ENCODE results near the gene DDN.
A peak's percentile ranks its signal among the peaks of the same experiment; 100 is the strongest.

DDN gene

DNA sequence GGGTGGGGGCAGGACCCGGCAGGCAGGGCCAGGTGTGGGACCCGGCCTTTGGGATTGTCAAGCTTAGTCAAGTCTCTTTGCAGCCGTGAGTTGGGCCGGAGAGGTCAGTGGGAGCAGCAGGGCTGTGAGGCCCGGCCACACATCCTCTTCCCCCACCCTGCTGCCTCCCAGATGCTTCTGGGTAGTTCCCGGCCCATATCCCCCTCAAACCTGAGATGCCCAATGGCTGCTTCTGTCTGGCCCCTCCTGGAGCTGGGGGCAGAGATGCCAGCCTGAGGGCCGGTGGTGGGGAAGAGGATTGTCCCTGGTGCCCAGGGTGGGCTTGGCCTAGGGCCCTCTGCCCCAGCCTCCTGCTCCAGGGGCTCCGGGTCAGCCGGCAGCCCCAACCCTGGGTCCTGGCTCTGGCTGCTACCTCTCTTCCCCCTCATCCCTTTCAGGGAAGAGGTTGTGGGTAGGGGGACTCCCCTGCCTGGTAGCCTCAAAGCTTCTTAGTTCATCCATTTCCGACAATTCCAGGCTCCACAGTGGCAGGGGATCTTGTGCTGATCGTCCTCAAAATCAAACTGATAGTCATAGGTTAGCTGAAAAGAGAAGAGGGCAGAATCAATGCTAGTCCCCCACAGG is 22.2 kb upstream of the DDN start:
- in situ Hi-C loops (cut with HindIII; ENCODE audit: low sequenced_read_pairs): no loop called here
- DNase-seq (ENCODE audit: low read depth): no peak
- H3K4me3 ChIP-seq (ENCODE audit: low read depth, low read length): no peak overlapping the region
- TF ChIP-seq, protein P1, sequence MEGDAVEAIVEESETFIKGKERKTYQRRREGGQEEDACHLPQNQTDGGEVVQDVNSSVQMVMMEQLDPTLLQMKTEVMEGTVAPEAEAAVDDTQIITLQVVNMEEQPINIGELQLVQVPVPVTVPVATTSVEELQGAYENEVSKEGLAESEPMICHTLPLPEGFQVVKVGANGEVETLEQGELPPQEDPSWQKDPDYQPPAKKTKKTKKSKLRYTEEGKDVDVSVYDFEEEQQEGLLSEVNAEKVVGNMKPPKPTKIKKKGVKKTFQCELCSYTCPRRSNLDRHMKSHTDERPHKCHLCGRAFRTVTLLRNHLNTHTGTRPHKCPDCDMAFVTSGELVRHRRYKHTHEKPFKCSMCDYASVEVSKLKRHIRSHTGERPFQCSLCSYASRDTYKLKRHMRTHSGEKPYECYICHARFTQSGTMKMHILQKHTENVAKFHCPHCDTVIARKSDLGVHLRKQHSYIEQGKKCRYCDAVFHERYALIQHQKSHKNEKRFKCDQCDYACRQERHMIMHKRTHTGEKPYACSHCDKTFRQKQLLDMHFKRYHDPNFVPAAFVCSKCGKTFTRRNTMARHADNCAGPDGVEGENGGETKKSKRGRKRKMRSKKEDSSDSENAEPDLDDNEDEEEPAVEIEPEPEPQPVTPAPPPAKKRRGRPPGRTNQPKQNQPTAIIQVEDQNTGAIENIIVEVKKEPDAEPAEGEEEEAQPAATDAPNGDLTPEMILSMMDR (IDR thresholded peaks at IDR 0.05; ENCODE audit: low read depth, low read length, missing control alignments): no peak

DNA sequence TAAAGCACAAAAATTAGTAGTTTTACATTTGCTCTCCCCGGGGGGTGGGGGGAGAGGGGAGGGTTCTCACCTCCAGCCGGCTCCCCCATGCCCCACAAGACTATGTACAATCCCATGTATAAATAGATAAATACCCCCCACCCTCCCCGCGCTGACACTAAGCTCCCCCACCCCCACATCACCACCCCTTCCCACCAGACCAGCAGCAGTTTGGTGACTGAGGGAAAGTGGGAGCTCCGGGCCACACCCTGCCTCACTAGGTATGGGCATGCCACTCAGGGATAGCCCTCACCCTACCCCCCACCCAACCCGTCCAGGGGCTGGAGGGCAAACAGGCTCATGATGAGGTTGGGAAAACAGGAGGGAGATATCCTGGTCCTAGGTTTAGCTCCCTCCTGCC is 21.3 kb upstream of the DDN start:
- TF ChIP-seq, protein P1 (IDR thresholded peaks at IDR 0.05; ENCODE audit: low read depth, low read length, missing control alignments): no peak
- no peak for DNase-seq (ENCODE audit: low read depth)
- no peak overlapping the region for H3K4me3 ChIP-seq (ENCODE audit: low read depth, low read length)
- in situ Hi-C loops (cut with HindIII; ENCODE audit: low sequenced_read_pairs): no loop called here

DNA sequence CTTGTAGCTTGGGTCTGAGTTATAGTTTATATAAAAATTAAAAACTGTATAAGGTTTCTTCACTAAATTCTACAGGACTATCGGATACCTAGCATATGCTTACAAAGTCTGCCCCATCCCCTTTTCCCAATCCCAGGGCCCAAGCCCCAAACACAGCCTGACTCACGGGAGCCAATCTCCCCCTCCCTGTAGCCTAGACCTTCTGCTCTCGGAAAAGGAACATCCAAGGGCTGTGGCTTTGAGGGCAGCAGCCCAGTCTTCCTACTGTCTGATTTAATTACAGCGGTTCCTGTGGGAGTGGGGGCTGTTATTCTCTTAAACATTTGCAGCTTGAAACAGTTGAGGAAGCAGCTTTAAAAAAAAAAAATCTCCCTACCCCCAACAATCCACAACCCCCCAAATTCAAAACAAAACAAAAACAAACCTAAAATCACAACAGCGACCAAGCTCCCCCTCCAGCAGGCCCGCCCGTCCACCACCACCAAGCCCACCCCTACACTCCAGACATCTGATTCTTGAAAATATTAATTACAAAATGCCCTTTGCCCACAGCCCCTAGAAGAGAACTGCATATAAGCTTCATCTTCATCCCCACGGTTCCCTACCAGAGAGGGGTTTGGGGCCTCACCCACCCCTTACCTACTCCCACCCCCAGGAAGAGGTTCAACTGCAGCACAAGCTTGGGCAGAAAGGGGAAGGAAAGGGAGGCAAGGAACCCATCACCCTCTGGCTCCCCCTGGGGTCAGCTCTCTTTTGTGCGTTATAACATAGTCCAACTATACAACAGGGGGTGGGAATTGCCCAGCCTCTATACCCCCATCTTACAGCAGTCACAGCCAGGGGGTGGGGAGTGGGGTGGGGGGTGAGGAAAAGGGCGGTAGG is 20.5 kb upstream of the DDN start:
- in situ Hi-C loops (cut with HindIII; ENCODE audit: low sequenced_read_pairs): no loop called here
- peak overlapping the region; percentile 96 for H3K4me3 ChIP-seq (ENCODE audit: low read depth, low read length)
- DNase-seq (ENCODE audit: low read depth): no peak
- TF ChIP-seq, protein P1 (IDR thresholded peaks at IDR 0.05; ENCODE audit: low read depth, low read length, missing control alignments): peak; percentile 34

DNA sequence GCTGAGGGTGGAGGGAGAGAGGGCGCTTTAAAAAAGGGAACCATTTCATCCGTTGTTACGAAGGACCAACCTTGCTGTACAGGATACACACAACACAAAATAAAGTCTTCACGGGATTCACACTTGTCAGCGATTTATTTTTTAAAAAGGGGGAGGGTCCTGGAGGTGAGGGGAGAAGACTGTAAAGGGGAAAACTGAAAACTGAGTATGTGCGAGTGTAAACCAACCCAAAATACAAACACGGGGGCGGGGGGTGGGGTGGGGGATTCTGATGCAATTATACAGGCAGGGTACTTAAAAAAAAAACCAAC is 19.9 kb upstream of the DDN start:
- TF ChIP-seq, protein P1 (IDR thresholded peaks at IDR 0.05; ENCODE audit: low read depth, low read length, missing control alignments): no peak
- in situ Hi-C loops (cut with HindIII; ENCODE audit: low sequenced_read_pairs): no loop called here

DNA sequence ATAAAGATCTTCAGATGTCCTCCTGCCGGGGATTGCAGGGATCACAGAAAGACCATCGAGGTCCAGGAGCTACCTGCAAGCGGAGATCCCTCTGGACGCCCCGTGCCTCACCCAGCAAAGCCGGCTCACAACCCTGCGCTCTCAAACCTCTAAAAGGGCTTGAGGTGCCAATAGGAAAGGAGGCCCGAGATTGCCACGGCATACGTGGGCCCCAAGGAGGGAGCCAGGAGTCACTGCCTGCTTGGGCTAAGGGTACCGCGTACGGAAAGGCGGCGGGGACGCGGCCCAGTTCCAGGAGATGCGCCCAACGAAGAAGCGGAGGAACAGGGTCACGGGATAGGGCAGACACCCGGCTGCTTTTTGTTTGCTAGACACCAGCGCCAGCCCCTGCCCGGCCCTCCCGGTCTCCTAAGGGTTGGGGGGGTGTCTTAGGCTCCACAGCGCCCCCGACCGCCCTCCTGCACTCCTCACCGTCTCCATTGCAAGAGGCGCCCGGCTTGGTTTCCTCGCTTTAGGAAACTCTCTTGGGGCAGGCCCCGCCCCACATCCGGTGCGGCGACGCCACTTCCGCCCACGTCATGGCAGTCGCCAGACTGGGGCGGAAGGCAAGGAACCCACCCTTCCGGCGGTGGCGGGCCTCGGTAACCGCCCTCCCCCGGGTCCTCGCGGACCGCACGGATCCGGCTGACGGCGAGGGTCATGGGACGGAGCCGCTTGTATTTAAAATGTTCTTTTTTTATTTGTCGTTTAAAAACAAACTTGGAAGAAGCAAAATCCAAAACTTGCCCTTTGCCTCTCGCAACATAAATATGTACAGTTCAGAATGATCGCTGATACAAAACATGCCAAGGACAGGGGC is 19.3 kb upstream of the DDN start, which contains the start of gene PRKAG1:
Gene PRKAG1, minus strand, starts transcription at position 516 of the 859 bp plus-strand sequence. Its CDS starts 36 bp downstream, at position 480.
- in situ Hi-C loops (cut with HindIII; ENCODE audit: low sequenced_read_pairs): no loop called here
- TF ChIP-seq, protein P1 (IDR thresholded peaks at IDR 0.05; ENCODE audit: low read depth, low read length, missing control alignments): peak; percentile 66
- peak within 1 kb of the TSS; percentile 96 for H3K4me3 ChIP-seq (ENCODE audit: low read depth, low read length)
- peak; percentile 94 for DNase-seq (ENCODE audit: low read depth)

More for the DNA sequence above, 19.9 kb upstream of the DDN start:
- no peak for DNase-seq (ENCODE audit: low read depth)
- H3K4me3 ChIP-seq (ENCODE audit: low read depth, low read length): peak overlapping the region; percentile 96

DNA sequence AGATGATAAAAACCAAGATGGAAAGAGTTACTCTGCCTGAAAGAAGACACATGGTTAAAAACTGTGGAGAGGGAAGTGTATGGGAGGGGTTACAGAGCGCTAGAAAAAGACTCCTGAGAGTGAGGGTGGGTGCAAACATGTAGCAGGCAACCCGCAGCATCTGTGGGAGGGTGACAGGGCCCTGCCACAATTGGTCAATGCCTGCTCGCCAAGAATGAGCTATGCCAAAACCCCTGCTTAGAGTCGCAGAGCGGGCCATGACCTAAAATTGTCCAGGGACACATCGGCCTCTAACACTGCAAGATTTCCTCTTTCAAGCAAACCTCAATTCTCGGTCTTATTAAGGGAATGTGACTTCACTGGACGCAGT is 18.7 kb upstream of the DDN start:
- no peak for DNase-seq (ENCODE audit: low read depth)
- peak overlapping the region; percentile 96 for H3K4me3 ChIP-seq (ENCODE audit: low read depth, low read length)

More for the DNA sequence above, 18.7 kb upstream of the DDN start:
- in situ Hi-C loops (cut with HindIII; ENCODE audit: low sequenced_read_pairs): no loop called here
- TF ChIP-seq, protein P1 (IDR thresholded peaks at IDR 0.05; ENCODE audit: low read depth, low read length, missing control alignments): peak; percentile 36
